ENCODE measurements around the gene NRXN3.

GRCh38 chr14:79083356-79083755 is 913.2 kb downstream of the NRXN3 start:
- TF ChIP-seq, protein P1, sequence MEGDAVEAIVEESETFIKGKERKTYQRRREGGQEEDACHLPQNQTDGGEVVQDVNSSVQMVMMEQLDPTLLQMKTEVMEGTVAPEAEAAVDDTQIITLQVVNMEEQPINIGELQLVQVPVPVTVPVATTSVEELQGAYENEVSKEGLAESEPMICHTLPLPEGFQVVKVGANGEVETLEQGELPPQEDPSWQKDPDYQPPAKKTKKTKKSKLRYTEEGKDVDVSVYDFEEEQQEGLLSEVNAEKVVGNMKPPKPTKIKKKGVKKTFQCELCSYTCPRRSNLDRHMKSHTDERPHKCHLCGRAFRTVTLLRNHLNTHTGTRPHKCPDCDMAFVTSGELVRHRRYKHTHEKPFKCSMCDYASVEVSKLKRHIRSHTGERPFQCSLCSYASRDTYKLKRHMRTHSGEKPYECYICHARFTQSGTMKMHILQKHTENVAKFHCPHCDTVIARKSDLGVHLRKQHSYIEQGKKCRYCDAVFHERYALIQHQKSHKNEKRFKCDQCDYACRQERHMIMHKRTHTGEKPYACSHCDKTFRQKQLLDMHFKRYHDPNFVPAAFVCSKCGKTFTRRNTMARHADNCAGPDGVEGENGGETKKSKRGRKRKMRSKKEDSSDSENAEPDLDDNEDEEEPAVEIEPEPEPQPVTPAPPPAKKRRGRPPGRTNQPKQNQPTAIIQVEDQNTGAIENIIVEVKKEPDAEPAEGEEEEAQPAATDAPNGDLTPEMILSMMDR (IDR thresholded peaks at IDR 0.05; ENCODE audit: low read length) = no peak
- TF ChIP-seq EZH2 (IDR thresholded peaks at IDR 0.05; ENCODE audit: borderline replicate concordance, low read length) = no peak

All from OCI-LY1 (cell line).